OCI-M2 (cell line): Measurements from ENCODE around the gene SSNA1.

Source experiments
- DNase-seq: peaks from one replicate; lab custom pipeline; 2025; ENCODE audit not compliant: unreplicated experiment; lab: John Stamatoyannopoulos, UW

The SSNA1 gene

GRCh38 chr9:137152844-137153405, 35.6 kb upstream of the SSNA1 start:
- no peak for DNase-seq

DNA sequence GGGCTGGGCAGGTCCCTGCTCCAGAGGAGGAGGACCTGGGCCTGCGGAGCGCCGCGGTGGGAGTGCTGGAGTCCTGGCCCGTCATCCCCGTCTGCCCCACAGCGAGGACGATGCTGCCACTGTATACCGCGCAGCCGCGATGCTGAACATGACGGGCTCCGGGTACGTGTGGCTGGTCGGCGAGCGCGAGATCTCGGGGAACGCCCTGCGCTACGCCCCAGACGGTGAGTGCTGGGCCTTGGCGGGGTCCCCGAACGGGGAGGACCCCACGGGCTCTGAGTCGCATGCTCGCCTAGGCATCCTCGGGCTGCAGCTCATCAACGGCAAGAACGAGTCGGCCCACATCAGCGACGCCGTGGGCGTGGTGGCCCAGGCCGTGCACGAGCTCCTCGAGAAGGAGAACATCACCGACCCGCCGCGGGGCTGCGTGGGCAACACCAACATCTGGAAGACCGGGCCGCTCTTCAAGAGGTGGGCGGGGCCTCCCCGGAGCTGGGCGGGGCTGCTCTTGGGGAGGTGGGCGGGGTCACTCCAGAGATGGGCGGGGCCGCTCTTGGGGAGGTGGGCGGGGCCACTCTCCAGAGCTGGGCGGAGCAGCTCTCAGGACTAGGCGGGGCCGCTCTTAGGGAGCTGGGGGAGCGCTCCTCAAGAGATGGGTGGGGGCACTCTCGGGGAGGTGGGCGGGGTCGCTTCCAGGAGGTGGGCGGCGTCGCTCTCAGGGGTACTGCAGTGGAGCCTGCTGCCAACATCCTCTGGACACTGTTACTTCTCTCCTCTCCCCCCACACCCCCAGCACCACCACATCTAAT, 31.7 kb upstream of the SSNA1 start:
- DNase-seq = no peak

DNA sequence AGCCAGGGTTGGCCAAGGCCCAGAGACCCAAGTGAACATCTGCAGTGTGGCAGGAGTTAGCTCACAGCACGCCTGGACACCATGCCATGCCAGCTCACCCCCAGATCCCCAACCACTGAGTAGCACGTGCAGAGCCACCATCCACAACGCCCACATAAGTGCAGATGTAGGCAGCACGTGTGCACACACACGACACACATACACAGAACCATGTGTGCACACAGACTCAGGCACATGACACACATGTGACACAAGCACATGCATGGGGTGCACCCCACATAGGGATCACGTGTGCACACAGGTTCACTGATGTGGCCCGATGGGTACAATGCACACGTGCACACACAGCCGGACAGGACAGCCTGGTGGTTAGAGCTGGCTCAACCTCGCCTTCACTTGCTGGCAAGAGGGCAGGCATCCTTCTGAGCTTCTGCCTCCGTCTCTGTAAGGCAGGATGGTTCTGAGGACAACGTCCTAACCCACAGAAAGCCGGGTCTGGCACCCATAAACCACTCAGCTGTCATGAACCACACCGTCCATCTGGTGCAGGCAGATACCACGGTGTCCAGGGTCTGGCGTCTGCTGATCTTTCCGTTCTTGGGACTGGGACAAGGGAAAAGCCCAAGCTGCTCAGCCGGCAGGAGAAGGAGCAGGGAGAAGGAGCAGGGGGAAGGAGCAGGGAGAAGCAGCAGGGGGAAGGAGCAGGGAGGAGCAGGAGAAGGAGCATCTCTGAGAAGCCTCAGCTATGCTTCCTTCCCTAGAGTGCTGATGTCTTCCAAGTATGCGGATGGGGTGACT, 30.7 kb upstream of the SSNA1 start:
- no peak for DNase-seq

- no peak for DNase-seq
Measured at GRCh38 chr9:137158625-137159024, 29.9 kb upstream of the SSNA1 start.

- DNase-seq = no peak
Measured at GRCh38 chr9:137159105-137160053, 29.1 kb upstream of the SSNA1 start.

DNA sequence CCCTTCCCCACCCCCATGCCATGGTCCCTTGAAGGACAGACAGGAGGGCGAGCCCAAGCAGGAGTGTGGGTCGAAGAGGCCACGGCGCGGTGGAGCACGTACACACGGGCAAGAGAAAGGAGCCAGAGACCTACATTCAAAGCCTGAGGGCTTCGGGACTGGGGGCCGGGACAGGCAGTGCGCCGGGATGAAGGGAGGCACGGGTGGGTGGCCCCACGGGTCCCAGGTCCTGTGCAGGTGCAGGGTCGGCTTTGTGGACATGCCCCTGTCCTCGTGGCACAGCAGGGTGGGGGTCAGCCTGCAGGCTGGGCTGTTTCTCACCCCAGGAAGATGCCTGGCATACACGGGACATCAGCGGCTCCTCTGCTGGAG, 28.4 kb upstream of the SSNA1 start:
- DNase-seq = no peak

DNA sequence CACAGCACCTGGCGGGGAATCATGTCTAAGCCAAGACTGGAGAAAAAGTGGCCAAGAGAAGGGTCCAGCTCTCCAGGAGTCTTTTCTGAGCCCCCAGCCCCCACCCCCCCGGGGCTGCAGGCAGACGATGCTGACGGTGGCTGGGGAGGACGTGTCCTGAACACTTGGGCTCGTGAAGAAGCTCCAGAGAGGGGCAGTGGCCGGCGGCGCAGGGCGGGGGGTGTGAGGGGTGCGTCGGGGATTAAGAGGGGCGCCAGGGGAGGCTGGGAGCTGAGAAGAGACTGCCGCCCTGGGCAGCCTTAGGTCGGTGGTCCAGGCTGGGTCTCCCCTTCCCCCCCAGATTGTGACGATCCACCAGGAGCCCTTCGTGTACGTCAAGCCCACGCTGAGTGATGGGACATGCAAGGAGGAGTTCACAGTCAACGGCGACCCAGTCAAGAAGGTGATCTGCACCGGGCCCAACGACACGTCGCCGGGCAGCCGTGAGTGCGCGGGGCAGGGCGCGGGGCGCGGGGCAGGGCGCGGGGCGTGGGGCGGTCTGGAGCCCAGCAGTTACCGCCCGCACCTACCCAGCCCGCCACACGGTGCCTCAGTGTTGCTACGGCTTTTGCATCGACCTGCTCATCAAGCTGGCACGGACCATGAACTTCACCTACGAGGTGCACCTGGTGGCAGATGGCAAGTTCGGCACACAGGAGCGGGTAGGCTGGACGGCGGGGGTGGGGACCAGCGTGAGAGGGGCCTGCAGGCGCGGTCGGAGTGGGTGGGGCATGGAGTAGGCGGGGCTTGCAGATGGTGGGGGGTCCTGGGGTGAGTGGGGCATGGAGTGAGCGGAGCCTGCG, 27.5 kb upstream of the SSNA1 start:
- no peak for DNase-seq

DNA sequence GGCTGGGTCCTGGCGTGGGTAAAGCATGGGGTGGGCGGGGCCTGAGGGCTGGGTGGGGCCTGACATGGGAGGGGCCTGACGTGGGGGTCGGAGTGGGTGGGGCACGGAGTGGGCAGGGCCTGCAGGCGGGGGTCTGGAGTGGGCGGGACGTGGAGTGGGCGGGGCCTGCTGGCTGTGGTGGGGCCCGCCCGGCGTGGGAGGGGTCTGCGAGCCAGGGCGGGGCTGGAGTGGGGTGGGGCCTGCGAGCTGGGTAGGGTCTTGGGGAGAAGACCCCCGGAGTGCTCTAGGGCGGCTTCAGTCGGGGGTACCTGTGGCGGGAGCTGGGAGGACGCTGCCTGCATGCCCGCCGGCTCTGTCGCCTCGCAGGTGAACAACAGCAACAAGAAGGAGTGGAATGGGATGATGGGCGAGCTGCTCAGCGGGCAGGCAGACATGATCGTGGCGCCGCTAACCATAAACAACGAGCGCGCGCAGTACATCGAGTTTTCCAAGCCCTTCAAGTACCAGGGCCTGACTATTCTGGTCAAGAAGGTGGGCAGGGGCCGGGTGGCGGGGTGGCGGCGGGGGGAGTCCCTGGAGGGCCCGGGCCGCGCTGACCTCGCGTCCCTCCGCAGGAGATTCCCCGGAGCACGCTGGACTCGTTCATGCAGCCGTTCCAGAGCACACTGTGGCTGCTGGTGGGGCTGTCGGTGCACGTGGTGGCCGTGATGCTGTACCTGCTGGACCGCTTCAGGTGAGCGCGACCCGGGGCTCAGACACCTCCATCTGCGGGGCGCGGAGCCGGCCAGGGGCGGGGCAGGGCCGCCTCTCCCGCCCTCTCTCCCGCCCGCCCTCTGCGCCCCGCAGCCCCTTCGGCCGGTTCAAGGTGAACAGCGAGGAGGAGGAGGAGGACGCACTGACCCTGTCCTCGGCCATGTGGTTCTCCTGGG, 26.7 kb upstream of the SSNA1 start:
- no peak for DNase-seq

- no peak for DNase-seq
Measured at GRCh38 chr9:137162505-137163364, 25.7 kb upstream of the SSNA1 start.

DNA sequence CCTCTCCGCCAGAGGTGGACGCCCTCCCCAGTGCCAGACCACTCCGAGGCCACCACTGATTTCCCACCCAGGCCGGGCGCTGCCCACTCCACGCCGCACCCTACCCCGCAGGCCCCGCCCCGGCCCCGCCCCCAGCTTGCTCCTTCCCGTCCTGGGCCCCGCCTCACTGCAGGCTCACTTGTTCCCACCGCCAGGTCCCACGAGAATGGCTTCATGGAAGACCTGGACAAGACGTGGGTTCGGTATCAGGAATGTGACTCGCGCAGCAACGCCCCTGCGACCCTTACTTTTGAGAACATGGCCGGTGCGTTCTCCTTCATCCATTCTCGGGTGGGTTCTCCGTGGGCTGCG, 25.1 kb upstream of the SSNA1 start:
- DNase-seq = no peak

DNA sequence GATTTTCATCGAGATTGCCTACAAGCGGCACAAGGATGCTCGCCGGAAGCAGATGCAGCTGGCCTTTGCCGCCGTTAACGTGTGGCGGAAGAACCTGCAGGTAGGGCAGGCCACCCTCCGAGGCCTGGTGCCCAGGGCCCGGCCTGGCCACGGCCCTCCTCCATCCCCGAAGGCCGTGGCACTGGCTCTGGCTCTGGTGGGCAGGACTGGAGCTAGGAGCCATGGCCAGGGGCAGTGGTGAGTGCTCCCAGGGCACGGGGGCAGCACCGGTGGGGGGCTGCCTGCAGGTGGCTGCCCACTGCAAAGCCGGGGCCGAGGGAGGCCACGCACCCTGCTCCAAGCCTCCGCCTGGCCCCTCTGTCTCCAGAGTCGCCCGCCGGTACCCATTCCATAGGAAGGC, 24.7 kb upstream of the SSNA1 start:
- no peak for DNase-seq

DNA sequence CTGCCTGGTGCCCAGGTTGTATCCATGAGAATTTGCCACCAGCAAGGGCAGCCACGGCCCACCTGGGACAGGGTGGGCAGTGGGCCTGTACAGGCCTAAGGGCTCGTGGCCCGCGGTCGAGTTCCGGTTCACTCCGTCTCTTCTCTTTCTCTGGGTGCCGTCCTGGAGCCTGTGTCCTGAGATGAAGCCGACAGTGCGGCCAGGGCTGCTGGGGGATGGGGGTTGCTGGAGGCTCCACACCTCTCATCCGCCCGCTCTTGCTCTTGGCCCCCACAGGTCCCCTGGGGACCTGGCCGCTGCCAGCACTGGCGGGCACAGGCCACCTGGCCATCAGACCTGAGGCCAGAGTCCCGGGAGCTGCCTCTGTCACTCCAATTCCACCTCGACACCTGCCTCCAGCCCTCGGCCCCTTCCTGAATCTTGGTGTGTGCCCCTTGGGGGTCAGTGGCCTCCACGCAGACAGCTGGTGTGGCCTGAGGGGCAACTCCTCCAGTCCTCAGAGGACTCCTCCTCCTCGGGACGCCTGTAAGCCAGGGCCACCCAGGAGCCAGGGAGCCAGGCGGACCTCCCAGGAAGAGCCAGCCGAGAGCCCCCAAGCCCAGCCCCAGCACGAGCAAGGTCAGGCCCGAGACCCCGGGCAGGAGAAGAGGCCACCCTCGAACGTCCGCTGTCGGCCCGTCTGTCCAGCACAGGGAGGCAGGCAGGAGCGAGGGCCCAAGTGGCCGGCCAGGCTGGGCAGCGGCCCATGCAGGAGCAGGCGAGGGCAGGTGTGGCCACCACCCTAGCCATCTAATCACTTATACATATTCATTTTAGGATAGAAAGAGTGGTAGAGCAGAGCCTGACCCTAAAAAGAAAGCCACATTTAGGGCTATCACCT, 23.9 kb upstream of the SSNA1 start:
- DNase-seq = no peak

GRCh38 chr9:137165250-137165836, 23.1 kb upstream of the SSNA1 start:
- no peak for DNase-seq

- DNase-seq = no peak
Measured at GRCh38 chr9:137166380-137167229, 21.9 kb upstream of the SSNA1 start.

GRCh38 chr9:137167277-137167746, 21.2 kb upstream of the SSNA1 start:
- DNase-seq = no peak
